HG02678 (cell line): ENCODE results near the gene MIPEP.

Source experiments
- ATAC-seq: cut with Tn5 transposase; IDR thresholded peaks from one replicate; pipeline ENCODE4 v1.9.1; 2021; ENCODE audit warnings: mild to moderate bottlenecking, moderate library complexity; ENCODE audit not compliant: unreplicated experiment

MIPEP gene

GRCh38 chr13:23722726-23723453 is 166.3 kb downstream of the MIPEP start:
- no peak for ATAC-seq

- no peak for ATAC-seq
These were observed 170.2 kb downstream of the MIPEP start for GRCh38 chr13:23718996-23719395.

GRCh38 chr13:23716401-23716800 is 172.8 kb downstream of the MIPEP start:
- ATAC-seq: no peak

- ATAC-seq: no peak
These were observed 173.4 kb downstream of the MIPEP start for GRCh38 chr13:23715762-23716235.

GRCh38 chr13:23715092-23715761 is 174.0 kb downstream of the MIPEP start:
- ATAC-seq: no peak

GRCh38 chr13:23714672-23715071 is 174.5 kb downstream of the MIPEP start:
- ATAC-seq: no peak

- ATAC-seq: no peak
These were observed 177.8 kb downstream of the MIPEP start for GRCh38 chr13:23711355-23711754.

GRCh38 chr13:23710366-23710765 is 178.8 kb downstream of the MIPEP start:
- no peak for ATAC-seq

- no peak for ATAC-seq
These were observed 179.7 kb downstream of the MIPEP start for GRCh38 chr13:23709536-23709935.

- ATAC-seq: no peak
These were observed 181.5 kb downstream of the MIPEP start for GRCh38 chr13:23707674-23708073.

GRCh38 chr13:23705583-23705982 is 183.6 kb downstream of the MIPEP start:
- ATAC-seq: no peak

GRCh38 chr13:23703246-23703860 is 185.8 kb downstream of the MIPEP start:
- no peak for ATAC-seq

- ATAC-seq: no peak
These were observed 187.6 kb downstream of the MIPEP start for GRCh38 chr13:23701636-23702035.

- ATAC-seq: no peak
These were observed 188.0 kb downstream of the MIPEP start for GRCh38 chr13:23701186-23701585.

- ATAC-seq: no peak
These were observed 189.9 kb downstream of the MIPEP start for GRCh38 chr13:23699271-23699670.

- ATAC-seq: no peak
These were observed 191.4 kb downstream of the MIPEP start for GRCh38 chr13:23697772-23698313.

GRCh38 chr13:23696610-23697009 is 192.6 kb downstream of the MIPEP start:
- no peak for ATAC-seq

GRCh38 chr13:23695711-23696464 is 193.3 kb downstream of the MIPEP start:
- ATAC-seq: peak; percentile 93

- ATAC-seq: no peak
These were observed 194.0 kb downstream of the MIPEP start for GRCh38 chr13:23695196-23695595.

- no peak for ATAC-seq
These were observed 196.4 kb downstream of the MIPEP start for GRCh38 chr13:23692816-23693215.

GRCh38 chr13:23690668-23691067 is 198.5 kb downstream of the MIPEP start:
- ATAC-seq: no peak
